ENCODE measurements around the gene SPRR2B. TPM values are rescaled to one million over a fixed set of nuclear protein-coding genes. Genes with fewer than 3 reads are reported as not detected.

Gene SPRR2B
- total and polyA plus RNA-seq, 9 of the 15 experiments (the other 6 are each of a cell fraction or from before 2014, with no cell fraction given) = not detected

DNA sequence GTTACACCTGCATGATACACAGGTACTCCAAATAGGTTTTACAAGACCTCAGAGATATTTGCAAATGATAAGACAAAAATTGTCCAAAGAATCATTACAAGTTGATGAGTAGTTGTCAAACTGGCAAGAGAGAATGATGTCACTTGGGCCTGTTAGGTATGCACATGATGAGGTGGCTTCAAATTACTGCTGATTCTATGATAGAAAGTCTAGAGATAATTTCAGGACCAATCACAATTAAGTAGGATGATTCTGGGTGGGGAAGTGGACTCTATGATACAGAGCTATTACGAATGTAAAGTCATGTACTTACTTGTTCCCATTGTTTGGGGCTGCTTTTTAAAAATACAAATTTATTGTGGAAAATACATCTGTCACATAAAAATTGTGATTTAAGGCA is 45.6 kb downstream of the SPRR2B start:
- ChIA-PET POLR2A (no interaction called here), CTCF (ENCODE audit: low intra/inter-chr PET ratio) (no interaction called here)
- intact Hi-C loops (cut with micrococcal nuclease) (no loop called here), in situ Hi-C loops (cut with MboI) (no loop called here)
- H3K27me3 ChIP-seq (ENCODE audit: control insufficient read depth in 2 of 2, insufficient read depth in 2 of 2, low read length in 2 of 2) = no peaks in the 10 kb centered on the region
- no peaks in the 10 kb centered on the region for H3K36me3 ChIP-seq (ENCODE audit: control insufficient read depth, insufficient read depth, low read length)
- 6% methylated on average over 1 of the region's 1 CpG for WGBS (ENCODE audit: insufficient coverage, low coverage, missing lambda C conversion rate)
- ATAC-seq (no peak), DNase-seq (ENCODE audit: extremely low read depth in 1 of 4, low spot score in 3 of 4) (no peak), FAIRE-seq (no peak)
- no TSS peak for BruUV-seq (replicated peaks)
- no peak overlapping the region for H3K9ac ChIP-seq (ENCODE audit: insufficient read depth in 1 of 2, low read depth in 2 of 2, low read length in 2 of 2)
- H3K9me3 ChIP-seq (replicated peaks; ENCODE audit: control insufficient read depth, insufficient read depth, low read depth, low read length) = no peaks in the 10 kb centered on the region
- H3K9me1 ChIP-seq (ENCODE audit: control insufficient read depth, insufficient read depth, low read length) = no peaks in the 10 kb centered on the region
- H3K4me2 ChIP-seq (ENCODE audit: insufficient read depth, low read length) = no peak overlapping the region
- no peaks in the 10 kb centered on the region for H3K79me2 ChIP-seq (ENCODE audit: control insufficient read depth, insufficient read depth, low read length)
- H3K27ac ChIP-seq (ENCODE audit: extremely low read depth, low read depth, low read length) = no peak overlapping the region
- H3K4me1 ChIP-seq (replicated peaks in 1 of 2; ENCODE audit: control insufficient read depth in 2 of 2, insufficient read depth in 2 of 2, low read length in 2 of 2) = no peaks in the 10 kb centered on the region; a peak in 1 of 5 replicates
- H2AFZ ChIP-seq (ENCODE audit: low read depth, low read length) = no peak overlapping the region
- H3K4me3 ChIP-seq = no peak overlapping the region
- no peaks in the 10 kb centered on the region for H4K20me1 ChIP-seq (replicated peaks; ENCODE audit: control insufficient read depth, insufficient read depth, low read length)
- no peak for TF ChIP-seq ZNF274 (IDR thresholded peaks at IDR 0.05; ENCODE audit: borderline replicate concordance, low read depth, low read length)
- TF ChIP-seq ZBTB7A (IDR thresholded peaks at IDR 0.05; ENCODE audit: borderline replicate concordance, control insufficient read depth, low read depth, low read length) = no peak
- no peak for TF ChIP-seq PURB (CRISPR knock-in tag; IDR thresholded peaks at IDR 0.05; ENCODE audit: low read depth)
- no peak for TF ChIP-seq ZNF165 (CRISPR knock-in tag; IDR thresholded peaks at IDR 0.05; ENCODE audit: borderline replicate concordance)
- TF ChIP-seq PHB2 (IDR thresholded peaks at IDR 0.05; ENCODE audit: low read depth) = no peak
- TF ChIP-seq, protein P1, sequence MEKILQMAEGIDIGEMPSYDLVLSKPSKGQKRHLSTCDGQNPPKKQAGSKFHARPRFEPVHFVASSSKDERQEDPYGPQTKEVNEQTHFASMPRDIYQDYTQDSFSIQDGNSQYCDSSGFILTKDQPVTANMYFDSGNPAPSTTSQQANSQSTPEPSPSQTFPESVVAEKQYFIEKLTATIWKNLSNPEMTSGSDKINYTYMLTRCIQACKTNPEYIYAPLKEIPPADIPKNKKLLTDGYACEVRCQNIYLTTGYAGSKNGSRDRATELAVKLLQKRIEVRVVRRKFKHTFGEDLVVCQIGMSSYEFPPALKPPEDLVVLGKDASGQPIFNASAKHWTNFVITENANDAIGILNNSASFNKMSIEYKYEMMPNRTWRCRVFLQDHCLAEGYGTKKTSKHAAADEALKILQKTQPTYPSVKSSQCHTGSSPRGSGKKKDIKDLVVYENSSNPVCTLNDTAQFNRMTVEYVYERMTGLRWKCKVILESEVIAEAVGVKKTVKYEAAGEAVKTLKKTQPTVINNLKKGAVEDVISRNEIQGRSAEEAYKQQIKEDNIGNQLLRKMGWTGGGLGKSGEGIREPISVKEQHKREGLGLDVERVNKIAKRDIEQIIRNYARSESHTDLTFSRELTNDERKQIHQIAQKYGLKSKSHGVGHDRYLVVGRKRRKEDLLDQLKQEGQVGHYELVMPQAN (IDR thresholded peaks at IDR 0.05; ENCODE audit: borderline replicate concordance) = no peak
- TF ChIP-seq, protein P2, sequence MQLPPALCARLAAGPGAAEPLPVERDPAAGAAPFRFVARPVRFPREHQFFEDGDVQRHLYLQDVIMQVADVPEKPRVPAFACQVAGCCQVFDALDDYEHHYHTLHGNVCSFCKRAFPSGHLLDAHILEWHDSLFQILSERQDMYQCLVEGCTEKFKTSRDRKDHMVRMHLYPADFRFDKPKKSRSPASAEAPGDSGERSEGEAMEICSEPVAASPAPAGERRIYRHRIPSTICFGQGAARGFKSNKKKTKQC (CRISPR knock-in tag; IDR thresholded peaks at IDR 0.05) = no peak
- TF ChIP-seq NR4A1 (CRISPR knock-in tag; IDR thresholded peaks at IDR 0.05) = no peak
- no peak for TF ChIP-seq NR4A1 (tag; IDR thresholded peaks at IDR 0.05)
- no peak for TF ChIP-seq BRF1 (IDR thresholded peaks at IDR 0.05; ENCODE audit: borderline replicate concordance, extremely low read depth, insufficient read length)
- no peak for TF ChIP-seq MTA1 (IDR thresholded peaks at IDR 0.05; ENCODE audit: borderline replicate concordance)
- TF ChIP-seq CCNT2 (IDR thresholded peaks at IDR 0.05; ENCODE audit: borderline replicate concordance, extremely low read depth, insufficient read length, low read depth, low read length) = no peak
- TF ChIP-seq NRF1 (conservative IDR thresholded peaks at IDR 0.05 in 1 of 2, IDR thresholded peaks at IDR 0.05 in 1 of 2) = no peak
- TF ChIP-seq MTA3 (IDR thresholded peaks at IDR 0.05; ENCODE audit: borderline replicate concordance) = no peak
- TF ChIP-seq C11orf30 (IDR thresholded peaks at IDR 0.05; ENCODE audit: low read depth) = no peak
- TF ChIP-seq NFRKB (IDR thresholded peaks at IDR 0.05; ENCODE audit: low read depth) = no peak
- TF ChIP-seq, protein P3, sequence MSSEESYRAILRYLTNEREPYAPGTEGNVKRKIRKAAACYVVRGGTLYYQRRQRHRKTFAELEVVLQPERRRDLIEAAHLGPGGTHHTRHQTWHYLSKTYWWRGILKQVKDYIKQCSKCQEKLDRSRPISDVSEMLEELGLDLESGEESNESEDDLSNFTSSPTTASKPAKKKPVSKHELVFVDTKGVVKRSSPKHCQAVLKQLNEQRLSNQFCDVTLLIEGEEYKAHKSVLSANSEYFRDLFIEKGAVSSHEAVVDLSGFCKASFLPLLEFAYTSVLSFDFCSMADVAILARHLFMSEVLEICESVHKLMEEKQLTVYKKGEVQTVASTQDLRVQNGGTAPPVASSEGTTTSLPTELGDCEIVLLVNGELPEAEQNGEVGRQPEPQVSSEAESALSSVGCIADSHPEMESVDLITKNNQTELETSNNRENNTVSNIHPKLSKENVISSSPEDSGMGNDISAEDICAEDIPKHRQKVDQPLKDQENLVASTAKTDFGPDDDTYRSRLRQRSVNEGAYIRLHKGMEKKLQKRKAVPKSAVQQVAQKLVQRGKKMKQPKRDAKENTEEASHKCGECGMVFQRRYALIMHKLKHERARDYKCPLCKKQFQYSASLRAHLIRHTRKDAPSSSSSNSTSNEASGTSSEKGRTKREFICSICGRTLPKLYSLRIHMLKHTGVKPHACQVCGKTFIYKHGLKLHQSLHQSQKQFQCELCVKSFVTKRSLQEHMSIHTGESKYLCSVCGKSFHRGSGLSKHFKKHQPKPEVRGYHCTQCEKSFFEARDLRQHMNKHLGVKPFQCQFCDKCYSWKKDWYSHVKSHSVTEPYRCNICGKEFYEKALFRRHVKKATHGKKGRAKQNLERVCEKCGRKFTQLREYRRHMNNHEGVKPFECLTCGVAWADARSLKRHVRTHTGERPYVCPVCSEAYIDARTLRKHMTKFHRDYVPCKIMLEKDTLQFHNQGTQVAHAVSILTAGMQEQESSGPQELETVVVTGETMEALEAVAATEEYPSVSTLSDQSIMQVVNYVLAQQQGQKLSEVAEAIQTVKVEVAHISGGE (CRISPR knock-in tag; IDR thresholded peaks at IDR 0.05) = no peak
